Activated CD8-positive, alpha-beta memory T cell treated with anti-CD3 and anti-CD28 coated beads for 1 hour (primary cell): ENCODE results near the gene TYRO3.
A peak's percentile ranks its signal among the peaks of the same experiment; 100 is the strongest.
"Not testable (repeated sequence)": the region's sequence is repeated elsewhere in the genome, so short reads cannot be mapped to it uniquely, and the experiment has no call there.

Experiments used
- DNase-seq, 2 donors: peaks; one replicate each; pipeline ENCODE4 v3.0.0-alpha.2; 2020; ENCODE audit warnings: low read depth in 1 of 2; ENCODE audit errors: extremely low read depth in 1 of 2

Gene TYRO3

DNA sequence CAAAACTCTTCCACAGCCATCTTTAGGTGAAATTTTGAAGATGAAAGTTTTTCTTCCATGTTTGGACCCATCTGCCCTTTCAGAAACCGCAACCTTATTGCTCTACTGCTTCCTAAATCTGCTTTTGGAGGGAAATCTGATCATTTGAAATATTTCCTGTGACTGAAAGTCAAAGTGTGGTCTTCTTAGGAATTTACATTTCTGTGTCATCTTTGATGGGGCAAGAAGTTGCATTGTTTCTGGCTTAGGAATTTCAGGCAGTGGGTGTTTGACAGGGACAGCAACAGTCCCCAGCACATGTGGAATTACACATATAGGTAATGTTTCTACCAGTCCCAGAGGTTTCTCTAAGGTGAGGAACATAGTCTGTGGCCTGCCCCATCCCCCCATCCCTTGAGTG lies 5.3 kb upstream of the TYRO3 start:
- DNase-seq, result no peak

DNA sequence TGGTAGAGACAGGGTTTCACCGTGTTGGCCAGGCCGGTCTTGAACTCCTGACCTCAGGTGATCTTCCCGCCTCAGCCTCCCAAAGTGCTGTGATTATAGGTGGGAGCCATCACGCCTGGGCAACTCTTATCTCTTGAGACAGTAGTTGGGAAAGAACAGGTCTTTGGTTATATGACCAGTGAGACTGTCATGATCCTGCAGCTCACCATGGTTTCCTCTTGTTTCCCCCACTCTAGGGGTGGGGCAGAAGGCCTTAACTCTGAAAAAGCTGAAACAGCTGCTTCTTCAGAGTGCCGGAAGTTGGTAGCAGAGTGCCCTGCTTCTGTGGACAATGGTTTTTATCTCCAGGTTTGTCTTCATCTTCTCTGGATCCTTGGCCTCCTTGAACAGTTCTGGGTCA lies 4.7 kb upstream of the TYRO3 start:
- DNase-seq, result no peak

- no peak for DNase-seq
Measured at GRCh38 chr15:41554915-41555314, 4.1 kb upstream of the TYRO3 start.

- DNase-seq, result no peak
Measured at GRCh38 chr15:41556677-41557076, 2.3 kb upstream of the TYRO3 start.

DNA sequence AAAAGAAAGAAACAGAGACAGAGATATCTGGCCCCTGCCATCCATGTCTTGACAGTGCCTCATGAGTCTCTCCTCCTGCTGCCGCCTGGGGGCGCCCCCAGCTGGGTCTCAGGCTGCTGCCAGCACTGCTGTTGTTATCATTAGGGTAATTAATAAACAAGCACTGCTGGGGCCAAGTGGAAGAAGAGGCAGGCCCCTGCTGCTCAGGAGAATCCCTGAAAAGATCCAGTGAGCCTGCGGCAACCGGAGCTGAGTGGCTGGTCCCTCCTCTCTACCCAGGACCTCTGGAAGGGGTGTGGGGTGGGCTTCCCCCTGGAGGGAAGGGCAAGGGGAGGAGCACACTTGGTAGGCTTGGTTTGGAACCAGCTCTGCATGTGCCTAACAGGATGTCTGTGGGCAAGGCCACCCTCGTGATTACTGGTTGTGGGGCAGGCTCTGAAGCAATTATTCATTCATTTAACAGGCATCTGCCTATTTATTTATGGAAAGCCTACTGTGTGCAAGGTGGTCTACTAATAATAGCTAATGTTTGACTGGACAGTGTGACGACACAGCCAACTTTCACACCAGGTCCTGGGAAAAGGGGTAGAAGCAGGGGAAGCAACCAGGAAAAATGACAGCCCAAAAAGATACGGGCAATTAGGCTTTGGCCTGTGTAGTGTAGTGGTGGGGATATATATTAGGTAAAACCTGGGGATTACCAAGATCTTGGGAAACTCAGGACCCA lies 1.2 kb upstream of the TYRO3 start:
- DNase-seq, result peak in 1 of 2 donors; percentile 59

DNA sequence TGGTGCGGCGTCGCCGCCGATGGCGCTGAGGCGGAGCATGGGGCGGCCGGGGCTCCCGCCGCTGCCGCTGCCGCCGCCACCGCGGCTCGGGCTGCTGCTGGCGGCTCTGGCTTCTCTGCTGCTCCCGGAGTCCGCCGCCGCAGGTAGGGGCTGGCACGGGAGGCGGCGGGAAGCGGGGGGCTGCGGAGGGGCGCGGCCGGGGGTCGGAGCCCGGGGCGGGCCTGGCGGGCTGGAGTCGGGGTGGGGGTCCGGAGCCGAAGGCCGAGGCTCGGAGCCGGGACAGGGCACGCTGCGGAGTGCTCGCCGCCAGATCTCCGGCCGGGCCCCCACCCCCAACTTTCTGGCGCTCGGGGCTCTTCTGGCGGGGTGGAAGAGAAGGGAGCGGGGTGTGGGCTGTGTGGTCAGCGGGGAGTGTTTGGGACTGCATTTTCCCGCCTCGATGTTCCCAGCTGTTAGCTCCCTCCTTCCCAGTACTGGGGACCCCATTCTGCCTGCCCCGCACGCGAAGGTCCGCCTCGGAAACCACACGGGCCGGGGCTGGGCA lies 299 bp downstream of the TYRO3 start:
- DNase-seq, result no peak

DNA sequence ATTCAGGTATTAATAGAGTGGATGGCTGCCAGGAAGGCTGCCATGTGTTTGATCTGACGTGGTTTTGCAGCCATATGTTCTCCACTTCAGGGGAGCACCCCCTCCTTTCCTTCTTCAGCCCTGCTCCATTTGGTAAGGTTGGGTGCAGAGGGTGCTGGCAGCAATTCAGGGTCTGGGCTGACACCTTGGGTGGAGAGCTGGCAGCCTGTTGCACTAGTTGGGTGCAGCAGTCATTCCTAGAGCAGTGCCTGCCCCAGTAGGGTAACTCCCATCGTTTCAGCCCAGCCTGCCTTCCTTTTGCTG lies 1.5 kb downstream of the TYRO3 start:
- DNase-seq, result no peak

- DNase-seq, result no peak
Measured at GRCh38 chr15:41561104-41561776, 2.2 kb downstream of the TYRO3 start.

DNA sequence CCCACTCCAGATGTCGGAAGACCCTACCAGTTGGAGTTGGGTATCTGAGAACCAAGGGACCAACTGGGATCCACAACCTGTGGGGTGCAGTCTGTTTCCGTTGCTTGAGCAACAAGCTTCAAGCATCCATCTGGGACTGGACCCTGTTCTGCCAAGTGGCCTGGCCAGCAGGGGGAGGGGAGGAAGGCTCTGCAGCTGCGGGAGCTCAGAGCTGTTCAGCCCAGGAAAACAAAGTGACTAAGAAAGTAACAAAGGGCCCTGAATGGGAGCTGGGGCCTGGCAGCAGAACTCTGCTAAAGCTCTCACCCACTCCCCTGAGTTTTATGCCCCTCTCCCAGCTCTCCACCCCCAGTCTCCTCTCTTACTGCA lies 2.7 kb downstream of the TYRO3 start:
- DNase-seq, result no peak

GRCh38 chr15:41562244-41562643 lies 3.2 kb downstream of the TYRO3 start:
- DNase-seq, result no peak

GRCh38 chr15:41562784-41563198 lies 3.8 kb downstream of the TYRO3 start:
- DNase-seq, result no peak

DNA sequence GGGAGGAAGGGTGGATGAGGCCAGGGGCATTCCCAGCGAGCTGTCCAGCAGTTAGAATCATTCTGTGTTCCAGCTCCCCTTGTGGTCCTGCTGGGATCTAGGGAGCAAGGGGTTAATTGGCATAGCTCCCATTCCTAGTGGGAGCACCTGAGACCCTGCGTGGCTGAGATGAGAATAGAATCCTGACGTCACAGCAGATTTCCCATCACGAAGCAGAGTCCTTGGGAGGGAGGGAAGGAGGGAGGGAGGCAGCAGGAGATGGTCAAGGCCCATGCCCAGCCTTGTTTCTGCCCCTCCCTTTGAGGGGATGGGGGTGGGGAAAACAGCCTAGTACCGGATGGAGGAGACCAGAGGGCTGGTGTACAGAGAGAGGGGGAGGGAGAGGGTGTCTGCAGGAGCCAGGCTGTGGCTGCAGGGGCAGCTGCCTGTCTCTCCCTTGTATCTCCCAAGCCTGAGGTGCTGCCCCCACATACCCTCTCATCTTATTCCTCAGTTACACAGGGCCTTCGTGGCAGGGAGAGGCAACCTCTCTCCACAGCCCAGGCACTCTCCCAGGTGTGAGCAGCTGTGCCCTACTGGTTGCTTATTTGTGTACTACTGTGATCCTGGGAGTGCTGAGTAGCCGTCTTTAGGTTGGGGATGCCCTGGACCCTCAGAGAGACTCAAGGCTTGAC lies 5.4 kb downstream of the TYRO3 start:
- DNase-seq, result no peak

DNA sequence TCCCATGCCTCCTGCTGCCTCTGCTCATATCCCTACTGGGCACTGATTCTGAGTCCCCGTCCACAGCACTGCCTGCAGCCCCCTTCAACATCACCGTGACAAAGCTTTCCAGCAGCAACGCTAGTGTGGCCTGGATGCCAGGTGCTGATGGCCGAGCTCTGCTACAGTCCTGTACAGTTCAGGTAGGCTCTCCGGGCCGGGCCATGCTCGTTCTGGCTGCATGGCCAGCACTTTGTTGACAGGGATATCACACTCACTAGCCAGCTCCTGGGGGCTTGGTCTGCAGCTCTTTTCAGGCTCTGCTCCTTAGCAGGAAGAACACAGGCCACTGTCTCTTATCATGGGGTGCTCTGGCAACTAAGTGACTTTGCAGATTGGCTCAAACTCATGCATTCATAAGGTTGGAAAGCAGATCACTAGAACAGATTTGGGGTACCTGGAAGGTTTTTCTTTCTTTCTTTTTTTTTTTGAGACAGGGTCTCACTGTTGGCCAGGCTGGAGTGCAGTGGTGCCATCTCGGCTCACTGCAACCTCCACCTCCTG lies 6.0 kb downstream of the TYRO3 start:
- DNase-seq, result no peak

DNA sequence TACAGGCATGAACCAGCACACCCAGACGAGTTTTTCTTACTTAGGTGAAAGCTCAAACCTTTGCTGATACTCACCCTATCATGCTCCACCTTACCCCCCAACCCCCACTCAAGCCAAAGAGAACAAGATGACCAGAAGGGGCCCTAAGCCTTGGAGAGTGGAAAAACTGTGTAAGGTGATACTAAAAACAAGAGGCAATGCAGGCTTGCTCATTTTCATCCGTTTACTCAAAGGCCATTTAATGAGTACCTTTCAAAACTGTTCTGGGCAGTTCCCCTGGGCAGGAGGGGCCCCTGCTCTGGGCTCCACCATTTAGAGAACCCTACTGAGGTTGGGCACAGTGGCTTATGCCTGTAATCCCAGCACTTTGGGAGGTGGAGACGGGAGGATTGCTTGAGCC lies 6.7 kb downstream of the TYRO3 start:
- no peak for DNase-seq

- DNase-seq, result no peak
Measured at GRCh38 chr15:41566121-41566885, 7.3 kb downstream of the TYRO3 start.

DNA sequence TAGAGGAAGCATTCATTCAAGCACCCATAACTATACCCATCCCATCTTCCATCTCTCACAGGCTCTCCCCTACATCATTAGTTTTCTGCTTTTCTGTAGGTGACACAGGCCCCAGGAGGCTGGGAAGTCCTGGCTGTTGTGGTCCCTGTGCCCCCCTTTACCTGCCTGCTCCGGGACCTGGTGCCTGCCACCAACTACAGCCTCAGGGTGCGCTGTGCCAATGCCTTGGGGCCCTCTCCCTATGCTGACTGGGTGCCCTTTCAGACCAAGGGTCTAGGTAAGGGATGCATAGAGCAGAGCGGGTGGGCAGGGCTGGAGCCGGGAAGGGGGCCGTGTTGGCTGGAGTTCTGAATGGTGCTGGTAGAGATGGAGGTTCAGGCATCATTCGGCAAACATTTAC lies 8.2 kb downstream of the TYRO3 start:
- no peak for DNase-seq

DNA sequence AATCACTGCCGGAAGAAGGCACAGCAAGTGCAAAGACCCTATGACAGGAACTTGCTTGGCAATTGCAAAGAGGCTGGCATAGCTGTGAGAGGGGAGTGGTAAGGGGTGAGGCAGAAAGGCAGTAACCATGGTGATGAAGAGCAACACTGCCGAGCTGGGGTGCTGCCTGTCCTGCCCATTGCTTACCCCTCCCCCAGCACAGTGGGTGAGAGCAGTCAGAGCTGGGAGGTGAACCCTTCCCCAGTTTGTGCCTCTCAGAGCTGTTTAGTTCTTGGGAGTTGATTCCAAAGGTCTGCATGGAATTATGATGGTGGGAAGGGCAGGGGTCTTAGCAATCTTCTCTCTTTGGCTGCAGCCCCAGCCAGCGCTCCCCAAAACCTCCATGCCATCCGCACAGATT lies 8.8 kb downstream of the TYRO3 start:
- DNase-seq, result no peak

DNA sequence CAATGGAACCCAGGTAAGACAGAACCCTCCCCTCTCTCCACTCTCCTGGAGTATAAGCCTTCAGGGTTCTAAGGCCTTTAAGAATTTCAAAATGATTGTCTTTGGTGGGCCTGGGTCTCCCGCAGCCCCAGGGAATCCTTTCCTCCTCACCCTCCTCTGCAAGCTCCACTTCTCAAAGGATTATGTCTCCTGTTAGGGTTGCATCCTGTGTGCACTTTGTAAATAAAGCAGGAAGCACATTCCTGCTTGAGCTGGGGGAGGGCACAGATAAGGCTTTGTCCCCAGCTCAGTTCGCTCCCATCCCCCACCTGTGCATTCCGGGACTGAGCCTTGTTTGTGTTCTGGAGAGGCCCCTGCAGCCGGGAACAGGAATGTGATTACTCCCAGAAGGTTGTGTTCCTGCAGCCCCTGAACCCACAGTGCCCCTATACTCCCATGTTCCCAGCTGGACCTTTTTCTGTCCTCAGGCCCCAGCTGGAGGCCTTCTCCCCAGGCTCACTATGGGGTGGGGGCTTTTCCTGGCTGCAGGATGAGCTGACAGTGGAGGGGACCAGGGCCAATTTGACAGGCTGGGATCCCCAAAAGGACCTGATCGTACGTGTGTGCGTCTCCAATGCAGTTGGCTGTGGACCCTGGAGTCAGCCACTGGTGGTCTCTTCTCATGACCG lies 9.5 kb downstream of the TYRO3 start:
- no peak for DNase-seq

DNA sequence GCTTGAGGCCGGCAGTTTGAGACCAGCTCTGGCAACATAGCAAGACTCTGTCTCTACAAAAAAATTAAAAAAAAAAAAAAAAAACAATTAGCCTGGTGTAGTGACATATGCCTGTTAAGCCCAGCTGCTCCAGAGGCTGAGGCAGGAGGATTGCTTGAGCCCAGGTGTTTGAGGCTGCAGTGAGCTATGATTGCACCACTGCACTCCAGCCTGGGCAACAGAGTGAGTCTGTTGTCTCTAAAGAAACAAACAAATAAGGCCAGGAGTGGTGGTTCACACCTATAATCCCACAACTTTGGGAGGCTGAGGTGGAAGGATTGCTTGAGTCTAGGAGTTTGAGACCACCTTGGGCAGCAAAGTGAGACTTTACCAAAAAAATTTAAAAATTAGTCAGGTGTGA lies 10.2 kb downstream of the TYRO3 start:
- not testable (repeated sequence) for DNase-seq

- DNase-seq, result no peak
Measured at GRCh38 chr15:41570764-41571163, 11.8 kb downstream of the TYRO3 start.

DNA sequence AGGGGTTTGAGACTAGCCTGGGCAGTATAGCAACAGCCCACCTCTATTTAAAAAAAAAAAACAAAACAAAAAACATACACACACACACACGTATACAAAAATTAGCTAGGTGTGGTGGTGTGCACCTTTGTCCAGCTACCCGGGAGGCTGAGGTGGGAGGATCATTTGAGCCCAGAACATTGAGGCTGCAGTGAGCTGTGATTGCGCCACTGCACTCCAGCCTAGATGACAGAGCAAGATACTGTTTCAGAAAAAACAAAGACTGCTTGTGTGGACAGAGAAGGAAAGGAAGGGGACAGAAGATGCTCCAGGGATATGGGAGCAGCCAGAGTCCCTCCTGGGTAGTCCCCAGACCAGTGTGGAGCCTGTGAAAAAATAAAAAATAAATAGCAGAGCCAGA lies 12.9 kb downstream of the TYRO3 start:
- DNase-seq, result no peak
